GM12878 (cell line): Measurements from ENCODE around the gene ZNF133. TPM values are rescaled to one million over a fixed set of nuclear protein-coding genes. Genes with fewer than 3 reads are reported as not detected.

Source experiments
- CUX1 ChIP-seq: IDR thresholded peaks from 2 replicates; pipeline ENCODE4 v1.6.1; 2012; ENCODE audit warnings: improper control_type of control experiment, low read depth, low read length; ENCODE audit not compliant: insufficient replicate concordance
- EP300 ChIP-seq, 2 experiments: fragments of 150-350 bp in 1 of 2; IDR thresholded peaks; 2 replicates each; pipeline ENCODE4 v1.6.1; 2011 to 2012; ENCODE audit warnings: low read depth in 2 of 2, low read length in 2 of 2, borderline replicate concordance in 1 of 2, improper control_type of control experiment in 1 of 2, inconsistent platforms in 1 of 2; ENCODE audit not compliant: control insufficient read depth in 1 of 2
- HCFC1 ChIP-seq: fragments of 150-350 bp; IDR thresholded peaks from 2 replicates; pipeline ENCODE4 v1.6.1; 2014; ENCODE audit warnings: low read length
- IKZF1 ChIP-seq: fragments of 450-650 bp; conservative IDR thresholded peaks from 2 replicates; pipeline ENCODE4 v1.6.1; 2017; ENCODE audit warnings: antibody characterized with exemption, mild to moderate bottlenecking
- IRF4 ChIP-seq: IDR thresholded peaks from 2 replicates; pipeline ENCODE4 v1.6.1; 2011; ENCODE audit warnings: low read depth, low read length
- IRF5 ChIP-seq: fragments of 450-650 bp; IDR thresholded peaks from 2 replicates; pipeline ENCODE4 v1.6.1; 2017; ENCODE audit warnings: borderline replicate concordance
- MAX ChIP-seq: IDR thresholded peaks from 2 replicates; pipeline ENCODE4 v1.6.1; 2012; ENCODE audit warnings: low read depth, low read length, improper control_type of control experiment
- SMARCA5 ChIP-seq: fragments of 450-650 bp; IDR thresholded peaks from 2 replicates; pipeline ENCODE4 v1.6.1; 2017; ENCODE audit warnings: mild to moderate bottlenecking
- TARDBP ChIP-seq: IDR thresholded peaks from 2 replicates; pipeline ENCODE4 v1.6.1; 2016; ENCODE audit warnings: borderline replicate concordance
- ZBTB40 ChIP-seq: fragments of 450-650 bp; IDR thresholded peaks from 2 replicates; pipeline ENCODE4 v1.6.1; 2016; ENCODE audit warnings: mild to moderate bottlenecking, moderate library complexity, borderline replicate concordance
- ZNF384 ChIP-seq: IDR thresholded peaks from 2 replicates; pipeline ENCODE4 v1.6.1; 2012; ENCODE audit warnings: low read depth, mild to moderate bottlenecking, low read length, improper control_type of control experiment, borderline replicate concordance
- polyA plus RNA-seq, 11 experiments: library from polyadenylated mRNA; depleted of rRNA in 4 of 11; unstranded in 6 of 11; stranded (reverse) in 5 of 11; fragments of >200 nt; fragmentation: Nextera tagmentation in 4 of 11; fragmentation: Illumina TruSeq in 1 of 11; extraction: Ambion mirVana in 4 of 11; extraction: Trizol in 1 of 11; gene quantifications; 1 replicate in 1 of 11; 2 replicates in 10 of 11; pipeline versions ENCODE4 v1.2.1 to v1.2.3, GENCODE V29; 2011 to 2016; ENCODE audit warnings: inconsistent platforms in 2 of 11, missing spikeins in 2 of 11, low read depth in 1 of 11
- total RNA-seq, 4 experiments: library from RNA; depleted of rRNA in 3 of 4; stranded (reverse); fragments of >200 nt in 3 of 4; fragmentation: Illumina TruSeq in 1 of 4; extraction: Trizol in 1 of 4; gene quantifications; 2 replicates each; pipeline versions ENCODE4 v1.2.1 to v1.2.3, GENCODE V29; 2013 to 2021

ZNF133 gene
- total and polyA plus RNA-seq, 10 of the 15 experiments (the other 5 are each of a cell fraction or from before 2014, with no cell fraction given), result 2.0 to 9.3 (median 7.3) TPM

- no peak for TF ChIP-seq CUX1
- no peak for TF ChIP-seq IKZF1
- TF ChIP-seq SMARCA5, result no peak
- TF ChIP-seq IRF5, result no peak
- no peak for TF ChIP-seq TARDBP
- no peak for TF ChIP-seq EP300 (IDR thresholded peaks at IDR 0.05; ENCODE audit: borderline replicate concordance in 1 of 2, control insufficient read depth in 1 of 2, low read depth in 2 of 2, low read length in 2 of 2)
- TF ChIP-seq ZNF384, result no peak
- no peak for TF ChIP-seq MAX
- no peak for TF ChIP-seq IRF4
- no peak for TF ChIP-seq HCFC1
- TF ChIP-seq ZBTB40, result no peak
These were observed 35.5 kb upstream of the ZNF133 start (continued) for GRCh38 chr20:18252597-18253451.
